PFSK-1 (cell line): ENCODE results near the gene TIGD1.

ENCODE experiments used
- FOXP2 ChIP-seq: optimal IDR thresholded peaks from 2 replicates; pipeline ENCODE3; 2011; ENCODE audit warnings: borderline replicate concordance, control low read depth, inconsistent platforms; ENCODE audit not compliant: insufficient read depth; ENCODE audit errors: extremely low read length, extremely low read depth
- POLR2AphosphoS5 ChIP-seq: IDR thresholded peaks from 2 replicates; pipeline ENCODE4 v1.6.1; 2012; ENCODE audit warnings: low read depth, mild to moderate bottlenecking, control low read depth, low read length, moderate library complexity
- REST ChIP-seq, 2 experiments: IDR thresholded peaks; 2 replicates each; pipeline versions ENCODE4 v1.6.1 to v1.8.0; 2011 to 2012; ENCODE audit warnings: low read depth in 2 of 2, low read length in 2 of 2, control low read depth in 1 of 2, inconsistent platforms in 1 of 2, mild to moderate bottlenecking in 1 of 2, moderate library complexity in 1 of 2; ENCODE audit not compliant: insufficient read depth in 1 of 2
- SIN3A ChIP-seq: IDR thresholded peaks from 2 replicates; pipeline ENCODE4 v1.6.1; 2012; ENCODE audit warnings: mild to moderate bottlenecking, low read length, moderate library complexity, borderline replicate concordance; ENCODE audit not compliant: insufficient read depth
- TAF1 ChIP-seq: IDR thresholded peaks from 2 replicates; pipeline ENCODE4 v1.6.1; 2012; ENCODE audit warnings: low read length, control low read depth, borderline replicate concordance; ENCODE audit not compliant: insufficient read depth

The TIGD1 gene

GRCh38 chr2:232573771-232574435, 23.5 kb upstream of the TIGD1 start:
- no peak for TF ChIP-seq REST (IDR thresholded peaks at IDR 0.05; ENCODE audit: insufficient read depth in 1 of 2, low read depth in 2 of 2, low read length in 2 of 2)
- no peak for TF ChIP-seq POLR2AphosphoS5
- no peak for TF ChIP-seq SIN3A
- TF ChIP-seq TAF1, result no peak
- TF ChIP-seq FOXP2, result no peak

GRCh38 chr2:232573042-232573441, 22.7 kb upstream of the TIGD1 start:
- TF ChIP-seq SIN3A, result no peak
- TF ChIP-seq POLR2AphosphoS5, result no peak
- no peak for TF ChIP-seq REST (IDR thresholded peaks at IDR 0.05; ENCODE audit: insufficient read depth in 1 of 2, low read depth in 2 of 2, low read length in 2 of 2)
- no peak for TF ChIP-seq FOXP2
- no peak for TF ChIP-seq TAF1

GRCh38 chr2:232571026-232571474, 20.7 kb upstream of the TIGD1 start:
- TF ChIP-seq POLR2AphosphoS5 (no peak), REST (IDR thresholded peaks at IDR 0.05; ENCODE audit: insufficient read depth in 1 of 2, low read depth in 2 of 2, low read length in 2 of 2) (no peak), FOXP2 (no peak), TAF1 (no peak), SIN3A (no peak)

DNA sequence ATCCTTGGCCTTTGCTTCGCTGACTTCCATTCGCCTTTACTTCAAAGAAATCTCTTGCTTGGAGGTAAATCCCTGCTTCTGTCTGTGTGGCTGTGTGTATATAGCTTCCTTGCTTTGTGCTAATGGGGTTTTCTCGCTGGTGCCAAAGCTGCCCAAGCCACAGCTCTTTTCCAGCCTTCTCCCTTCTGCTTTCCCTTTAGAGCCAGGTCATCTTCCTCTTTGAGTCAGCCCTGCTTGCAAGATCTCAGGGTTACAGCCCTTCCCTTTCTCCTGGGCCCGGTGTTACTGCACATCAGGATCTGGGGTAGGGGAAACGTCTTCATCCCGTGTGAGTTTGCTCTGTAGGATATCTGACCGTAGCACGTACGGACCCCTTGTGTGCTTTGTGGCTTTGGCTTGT, 19.2 kb upstream of the TIGD1 start:
- TF ChIP-seq SIN3A, result no peak
- no peak for TF ChIP-seq POLR2AphosphoS5
- TF ChIP-seq TAF1, result no peak
- no peak for TF ChIP-seq REST (IDR thresholded peaks at IDR 0.05; ENCODE audit: insufficient read depth in 1 of 2, low read depth in 2 of 2, low read length in 2 of 2)
- no peak for TF ChIP-seq FOXP2

- no peak for TF ChIP-seq TAF1
- TF ChIP-seq REST (IDR thresholded peaks at IDR 0.05; ENCODE audit: insufficient read depth in 1 of 2, low read depth in 2 of 2, low read length in 2 of 2), result no peak
- TF ChIP-seq POLR2AphosphoS5, result no peak
- TF ChIP-seq SIN3A, result no peak
- no peak for TF ChIP-seq FOXP2
Measured at GRCh38 chr2:232568161-232568560, 17.8 kb upstream of the TIGD1 start.
